Skeletal muscle tissue (tissue), 4 donors: ENCODE results near the gene LAMTOR3. TPM values are rescaled to one million over a fixed set of nuclear protein-coding genes. Genes with fewer than 3 reads are reported as not detected.

Source experiments
- H3K27ac ChIP-seq: one replicate; pipeline ENCODE4 v1.7.0; 2013; ENCODE audit warnings: mild to moderate bottlenecking, low read depth, low read length, inconsistent platforms
- H3K27me3 ChIP-seq, 3 donors: one replicate each; pipeline ENCODE4 v1.7.0; 2013; ENCODE audit warnings: low read length in 3 of 3; ENCODE audit not compliant: control insufficient read depth in 3 of 3, insufficient read depth in 3 of 3
- H3K36me3 ChIP-seq, 3 donors: one replicate each; pipeline ENCODE4 v1.7.0; 2013; ENCODE audit warnings: low read length in 3 of 3; ENCODE audit not compliant: control insufficient read depth in 3 of 3, insufficient read depth in 3 of 3
- H3K4me1 ChIP-seq, 3 donors: one replicate each; pipeline ENCODE4 v1.7.0; 2013; ENCODE audit warnings: low read length in 3 of 3, mild to moderate bottlenecking in 3 of 3; ENCODE audit not compliant: control insufficient read depth in 3 of 3, insufficient read depth in 3 of 3
- H3K4me3 ChIP-seq, 3 donors: one replicate each; pipeline ENCODE4 v1.7.0; 2013; ENCODE audit warnings: low read length in 3 of 3
- H3K9ac ChIP-seq, 3 donors: one replicate each; pipeline ENCODE4 v1.7.0; 2013; ENCODE audit warnings: low read length in 3 of 3, mild to moderate bottlenecking in 3 of 3, moderate library complexity in 2 of 3, low read depth in 1 of 3
- H3K9me3 ChIP-seq, 3 donors: one replicate each; pipeline ENCODE4 v1.7.0; 2013; ENCODE audit warnings: low read length in 3 of 3; ENCODE audit not compliant: control insufficient read depth in 3 of 3
- total RNA-seq: library from RNA; depleted of rRNA; stranded (reverse); fragments of >200 nt; gene quantifications from one replicate; pipeline ENCODE4 v1.2.3, GENCODE V29; 2014
- donor health status: Osteomylitis.

LAMTOR3 gene
- total RNA-seq: 20.4 TPM

GRCh38 chr4:99894161-99894997 lies at the start of gene LAMTOR3:
Gene LAMTOR3 (minus strand): TSS chr4:99894427. CDS start chr4:99893963, 464 bp downstream.
- Histone ChIP-seq H3K36me3 (peaks cover 0 to 10% (median 4%) of the 10 kb centered on the region in 3 donors), H3K27me3 (no peaks in the 10 kb centered on the region), H3K9me3 (no peaks in the 10 kb centered on the region), H3K27ac (peak within 1 kb of the TSS; percentile 91), H3K4me1 (peaks cover 9 to 15% (median 14%) of the 10 kb centered on the region in 3 donors), H3K9ac (peak within 1 kb of the TSS; percentile 91 to 96 (median 95)), H3K4me3 (peak within 1 kb of the TSS; percentile 94 to 96 (median 95))

GRCh38 chr4:99938243-99938753 lies 44.1 kb upstream of the LAMTOR3 start:
- Histone ChIP-seq H3K4me1 (no peaks in the 10 kb centered on the region), H3K27me3 (no peaks in the 10 kb centered on the region), H3K27ac (no peak overlapping the region), H3K9me3 (peaks cover 0 to 4% (median 0%) of the 10 kb centered on the region in 3 donors), H3K36me3 (peaks cover 0 to 6% (median 0%) of the 10 kb centered on the region in 3 donors), H3K4me3 (no peak overlapping the region), H3K9ac (no peak overlapping the region)

GRCh38 chr4:99934891-99935290 lies 40.7 kb upstream of the LAMTOR3 start:
- no peaks in the 10 kb centered on the region for H3K4me1 ChIP-seq
- H3K9ac ChIP-seq: no peak overlapping the region
- peaks cover 0 to 4% (median 0%) of the 10 kb centered on the region in 3 donors for H3K9me3 ChIP-seq
- H3K27me3 ChIP-seq: no peaks in the 10 kb centered on the region
- H3K36me3 ChIP-seq: peaks cover 0 to 6% (median 0%) of the 10 kb centered on the region in 3 donors
- H3K4me3 ChIP-seq: no peak overlapping the region
- H3K27ac ChIP-seq: no peak overlapping the region

GRCh38 chr4:99927566-99927965 lies 33.3 kb upstream of the LAMTOR3 start:
- Histone ChIP-seq H3K36me3 (peaks cover 0 to 6% (median 0%) of the 10 kb centered on the region in 3 donors), H3K9me3 (no peaks in the 10 kb centered on the region), H3K4me3 (no peak overlapping the region), H3K4me1 (no peaks in the 10 kb centered on the region), H3K9ac (no peak overlapping the region), H3K27me3 (no peaks in the 10 kb centered on the region), H3K27ac (no peak overlapping the region)

- Histone ChIP-seq H3K4me1 (no peaks in the 10 kb centered on the region), H3K9me3 (peaks cover 0 to 1% (median 0%) of the 10 kb centered on the region in 3 donors), H3K36me3 (peaks cover 0 to 17% (median 6%) of the 10 kb centered on the region in 3 donors), H3K4me3 (no peak overlapping the region), H3K27ac (no peak overlapping the region), H3K27me3 (no peaks in the 10 kb centered on the region), H3K9ac (no peak overlapping the region)
Observed at GRCh38 chr4:99921174-99921573, 26.9 kb upstream of the LAMTOR3 start.

- peaks cover 0 to 17% (median 6%) of the 10 kb centered on the region in 3 donors for H3K36me3 ChIP-seq
- no peaks in the 10 kb centered on the region for H3K4me1 ChIP-seq
- H3K27me3 ChIP-seq: no peaks in the 10 kb centered on the region
- peaks cover 0 to 1% (median 0%) of the 10 kb centered on the region in 3 donors for H3K9me3 ChIP-seq
- no peak overlapping the region for H3K4me3 ChIP-seq
- no peak overlapping the region for H3K27ac ChIP-seq
- H3K9ac ChIP-seq: no peak overlapping the region
Observed at GRCh38 chr4:99918656-99919055, 24.4 kb upstream of the LAMTOR3 start.

GRCh38 chr4:99917575-99917974 lies 23.3 kb upstream of the LAMTOR3 start:
- H3K9ac ChIP-seq: no peak overlapping the region
- H3K36me3 ChIP-seq: peaks cover 0 to 14% (median 6%) of the 10 kb centered on the region in 3 donors
- peaks cover 0 to 1% (median 0%) of the 10 kb centered on the region in 3 donors for H3K9me3 ChIP-seq
- H3K4me1 ChIP-seq: no peaks in the 10 kb centered on the region
- no peaks in the 10 kb centered on the region for H3K27me3 ChIP-seq
- no peak overlapping the region for H3K4me3 ChIP-seq
- H3K27ac ChIP-seq: no peak overlapping the region

- Histone ChIP-seq H3K4me1 (no peaks in the 10 kb centered on the region), H3K4me3 (no peak overlapping the region), H3K27ac (no peak overlapping the region), H3K9ac (no peak overlapping the region), H3K36me3 (peaks cover 0 to 10% (median 9%) of the 10 kb centered on the region in 3 donors), H3K27me3 (no peaks in the 10 kb centered on the region), H3K9me3 (peaks cover 0 to 1% (median 0%) of the 10 kb centered on the region in 3 donors)
Observed at GRCh38 chr4:99915449-99915848, 21.2 kb upstream of the LAMTOR3 start.

GRCh38 chr4:99894998-99895397 lies 771 bp upstream of the LAMTOR3 start:
- Histone ChIP-seq H3K4me1 (peaks cover 9 to 15% (median 14%) of the 10 kb centered on the region in 3 donors), H3K27me3 (no peaks in the 10 kb centered on the region), H3K4me3 (peak overlapping the region; percentile 80 to 96 (median 87))

GRCh38 chr4:99893839-99894160 lies 427 bp downstream of the LAMTOR3 start:
- H3K4me1 ChIP-seq: peaks cover 9 to 15% (median 14%) of the 10 kb centered on the region in 3 donors
- no peaks in the 10 kb centered on the region for H3K27me3 ChIP-seq
- H3K9ac ChIP-seq: peak overlapping the region; percentile 91 to 96 (median 95)
- peak overlapping the region; percentile 91 for H3K27ac ChIP-seq
- no peaks in the 10 kb centered on the region for H3K9me3 ChIP-seq
- peak overlapping the region; percentile 94 to 96 (median 95) for H3K4me3 ChIP-seq
- H3K36me3 ChIP-seq: peaks cover 0 to 10% (median 4%) of the 10 kb centered on the region in 3 donors

More at GRCh38 chr4:99894998-99895397, 771 bp upstream of the LAMTOR3 start:
- H3K9ac ChIP-seq: peak overlapping the region; percentile 50 to 81 (median 73)
- H3K27ac ChIP-seq: peak overlapping the region; percentile 38
- H3K36me3 ChIP-seq: peaks cover 0 to 10% (median 4%) of the 10 kb centered on the region in 3 donors
- no peaks in the 10 kb centered on the region for H3K9me3 ChIP-seq
